ENCODE measurements around the gene CSDE1.

GRCh38 chr1:114668784-114669561, 88.8 kb downstream of the CSDE1 start:
- TF ChIP-seq CTCF (IDR thresholded peaks at IDR 0.05) = no peak
- no peak for TF ChIP-seq EP300 (IDR thresholded peaks at IDR 0.05)
- TF ChIP-seq POLR2A (IDR thresholded peaks at IDR 0.05) = no peak
